Nephron (organoid): ENCODE results near the gene LIN28B.

Experiments used
- H3K27ac Mint-ChIP-seq, 3 experiments: 2 replicates each; pipeline ENCODE4 v1.8.0; 2020; ENCODE audit warnings: mixed read lengths in 3 of 3, mild to moderate bottlenecking in 2 of 3, moderate library complexity in 1 of 3
- H3K27me3 Mint-ChIP-seq: 2 replicates; pipeline ENCODE4 v1.8.0; 2021; ENCODE audit warnings: low read depth, mild to moderate bottlenecking, moderate library complexity, mixed read lengths
- H3K36me3 Mint-ChIP-seq: 2 replicates; pipeline ENCODE4 v1.8.0; 2020; ENCODE audit warnings: low read depth, mixed read lengths
- H3K4me1 Mint-ChIP-seq: 2 replicates; pipeline ENCODE4 v1.8.0; 2020; ENCODE audit warnings: mixed read lengths
- H3K4me3 Mint-ChIP-seq, 3 experiments: 2 replicates each; pipeline ENCODE4 v1.8.0; 2020; ENCODE audit warnings: mild to moderate bottlenecking in 3 of 3, mixed read lengths in 3 of 3, moderate library complexity in 2 of 3
- H3K9me3 Mint-ChIP-seq: 2 replicates; pipeline ENCODE4 v1.8.0; 2020; ENCODE audit warnings: mixed read lengths
- CTCF ChIP-seq, 3 experiments: fragments of 200-600 bp; sonication (generic); IDR thresholded peaks; one replicate each; pipeline ENCODE4 v1.5.0; 2021; ENCODE audit warnings: antibody characterized with exemption in 3 of 3; ENCODE audit not compliant: unreplicated experiment in 3 of 3

The LIN28B gene

GRCh38 chr6:105038259-105038658 lies 81.4 kb downstream of the LIN28B start:
- Mint-ChIP-seq H3K27me3 (no peaks in the 10 kb centered on the region), H3K36me3 (peaks cover 3% of the 10 kb centered on the region), H3K4me3 (no peak overlapping the region), H3K9me3 (no peaks in the 10 kb centered on the region), H3K4me1 (peaks cover 7% of the 10 kb centered on the region), H3K27ac (peak overlapping the region in 2 of 3 experiments; percentile 22 to 57)
- no peak for TF ChIP-seq CTCF (IDR thresholded peaks at IDR 0.05; ENCODE audit: unreplicated experiment in 3 of 3)

- no peak for TF ChIP-seq CTCF (IDR thresholded peaks at IDR 0.05; ENCODE audit: unreplicated experiment in 3 of 3)
- Mint-ChIP-seq H3K9me3 (no peaks in the 10 kb centered on the region), H3K36me3 (peaks cover 14% of the 10 kb centered on the region), H3K4me3 (no peak overlapping the region), H3K27me3 (no peaks in the 10 kb centered on the region), H3K4me1 (peaks cover 7% of the 10 kb centered on the region), H3K27ac (peak overlapping the region in 1 of 3 experiments; percentile 62)
Measured at GRCh38 chr6:105041880-105042279, 85.0 kb downstream of the LIN28B start.

- no peaks in the 10 kb centered on the region for H3K27me3 Mint-ChIP-seq
Measured at GRCh38 chr6:105042648-105043047, 85.7 kb downstream of the LIN28B start.

GRCh38 chr6:105043979-105044378 lies 87.1 kb downstream of the LIN28B start:
- Mint-ChIP-seq H3K9me3 (peaks cover 8% of the 10 kb centered on the region), H3K27me3 (no peaks in the 10 kb centered on the region), H3K27ac (no peak overlapping the region), H3K4me1 (peaks cover 7% of the 10 kb centered on the region), H3K36me3 (peaks cover 26% of the 10 kb centered on the region), H3K4me3 (no peak overlapping the region)
- TF ChIP-seq CTCF (IDR thresholded peaks at IDR 0.05; ENCODE audit: unreplicated experiment in 3 of 3), result no peak

More at GRCh38 chr6:105042648-105043047, 85.7 kb downstream of the LIN28B start:
- Mint-ChIP-seq H3K4me1 (peaks cover 7% of the 10 kb centered on the region), H3K27ac (peak overlapping the region in 2 of 3 experiments; percentile 2 to 62), H3K36me3 (peaks cover 14% of the 10 kb centered on the region), H3K4me3 (no peak overlapping the region), H3K9me3 (no peaks in the 10 kb centered on the region)
- TF ChIP-seq CTCF (IDR thresholded peaks at IDR 0.05; ENCODE audit: unreplicated experiment in 3 of 3), result no peak

GRCh38 chr6:105045526-105045925 lies 88.6 kb downstream of the LIN28B start:
- no peak overlapping the region for H3K27ac Mint-ChIP-seq
- no peak for TF ChIP-seq CTCF (IDR thresholded peaks at IDR 0.05; ENCODE audit: unreplicated experiment in 3 of 3)

GRCh38 chr6:105051941-105052471 lies 95.1 kb downstream of the LIN28B start:
- peaks cover 69% of the 10 kb centered on the region for H3K36me3 Mint-ChIP-seq
- no peak overlapping the region for H3K4me3 Mint-ChIP-seq
- H3K27ac Mint-ChIP-seq, result no peak overlapping the region
- H3K27me3 Mint-ChIP-seq, result no peaks in the 10 kb centered on the region
- no peak for TF ChIP-seq CTCF (IDR thresholded peaks at IDR 0.05; ENCODE audit: unreplicated experiment in 3 of 3)
- H3K4me1 Mint-ChIP-seq, result no peaks in the 10 kb centered on the region
- peaks cover 38% of the 10 kb centered on the region for H3K9me3 Mint-ChIP-seq

More at GRCh38 chr6:105045526-105045925, 88.6 kb downstream of the LIN28B start:
- no peak overlapping the region for H3K4me3 Mint-ChIP-seq
- no peaks in the 10 kb centered on the region for H3K27me3 Mint-ChIP-seq
- peaks cover 33% of the 10 kb centered on the region for H3K36me3 Mint-ChIP-seq
- peaks cover 7% of the 10 kb centered on the region for H3K4me1 Mint-ChIP-seq
- H3K9me3 Mint-ChIP-seq, result peaks cover 11% of the 10 kb centered on the region
